Endodermal cell (in vitro differentiated cells): ENCODE measurements around the gene ZNF619. TPM values are rescaled to one million over a fixed set of nuclear protein-coding genes. Genes with fewer than 3 reads are reported as not detected.

Experiments
- DNase-seq: peaks from one replicate; pipeline ENCODE4 v3.0.0-alpha.2; 2017
- H3K27ac ChIP-seq: 2 replicates; pipeline ENCODE4 v1.5.1; 2013; ENCODE audit warnings: mild to moderate bottlenecking, low read depth, low read length, moderate library complexity
- H3K27me3 ChIP-seq: 2 replicates; pipeline ENCODE4 v1.6.1; 2013; ENCODE audit warnings: mild to moderate bottlenecking, low read length, moderate library complexity; ENCODE audit not compliant: insufficient read depth, control insufficient read depth, poor library complexity, severe bottlenecking
- H3K36me3 ChIP-seq: 2 replicates; pipeline ENCODE4 v1.7.0; 2013; ENCODE audit warnings: mild to moderate bottlenecking, low read length, moderate library complexity; ENCODE audit not compliant: control insufficient read depth, insufficient read depth
- H3K4me1 ChIP-seq: one replicate; pipeline ENCODE4 v1.7.0; 2013; ENCODE audit warnings: low read length; ENCODE audit not compliant: control insufficient read depth, insufficient read depth
- H3K4me3 ChIP-seq: 2 replicates; pipeline ENCODE4 v1.5.1; 2013; ENCODE audit warnings: mild to moderate bottlenecking, low read length, moderate library complexity
- H3K9ac ChIP-seq: 2 replicates; pipeline ENCODE4 v1.6.1; 2013; ENCODE audit warnings: mild to moderate bottlenecking, low read length, moderate library complexity; ENCODE audit not compliant: poor library complexity, severe bottlenecking; ENCODE audit errors: extremely low read depth
- H3K9me3 ChIP-seq: 2 replicates; pipeline ENCODE4 v1.6.1; 2013; ENCODE audit warnings: mild to moderate bottlenecking, low read length, moderate library complexity; ENCODE audit not compliant: control insufficient read depth
- H3K27ac Mint-ChIP-seq: 2 replicates; pipeline ENCODE4 v1.8.0; 2020; ENCODE audit warnings: mixed read lengths
- H3K27me3 Mint-ChIP-seq: 2 replicates; pipeline ENCODE4 v1.8.0; 2021; ENCODE audit warnings: mild to moderate bottlenecking, mixed read lengths; ENCODE audit not compliant: insufficient read depth
- H3K36me3 Mint-ChIP-seq: 2 replicates; pipeline ENCODE4 v1.8.0; 2020; ENCODE audit warnings: low read depth, mixed read lengths
- H3K4me1 Mint-ChIP-seq: 2 replicates; pipeline ENCODE4 v1.8.0; 2020; ENCODE audit warnings: mixed read lengths
- H3K4me3 Mint-ChIP-seq: 2 replicates; pipeline ENCODE4 v1.8.0; 2020; ENCODE audit warnings: mild to moderate bottlenecking, moderate library complexity, mixed read lengths
- H3K9me3 Mint-ChIP-seq: 2 replicates; pipeline ENCODE4 v1.8.0; 2020; ENCODE audit warnings: mild to moderate bottlenecking, mixed read lengths
- CTCF ChIP-seq: fragments of 200-600 bp; sonication (generic); conservative IDR thresholded peaks from 2 replicates; pipeline ENCODE4 v1.5.0; 2021; ENCODE audit warnings: antibody characterized with exemption, mild to moderate bottlenecking
- total RNA-seq, 2 donors: library from RNA; stranded (reverse); fragmentation: NEBNext Ultra II Directional in 1 of 2; extraction: Animal tissue kit (Norgen Biotek cat#: 25700) in 1 of 2; gene quantifications; 2 replicates in 1 of 2; 3 replicates in 1 of 2; pipeline ENCODE4 v1.2.1, GENCODE V29; 2021

The ZNF619 gene
- total RNA-seq, 2 donors from 2014 or later, result 6.9 to 13.7 TPM

- H3K4me3 ChIP-seq, result no peak overlapping the region
- no peaks in the 10 kb centered on the region for H3K27me3 Mint-ChIP-seq
- H3K4me1 Mint-ChIP-seq, result no peaks in the 10 kb centered on the region
- no peak for DNase-seq
- H3K9me3 Mint-ChIP-seq, result peaks cover 70% of the 10 kb centered on the region
- H3K9me3 ChIP-seq, result peaks cover 56% of the 10 kb centered on the region
- H3K27ac Mint-ChIP-seq, result no peak overlapping the region
- H3K4me3 Mint-ChIP-seq, result no peak overlapping the region
- H3K27ac ChIP-seq, result no peak overlapping the region
- H3K4me1 ChIP-seq, result no peaks in the 10 kb centered on the region
- no peak for TF ChIP-seq CTCF
- no peak overlapping the region for H3K9ac ChIP-seq
- peaks cover 87% of the 10 kb centered on the region for H3K36me3 ChIP-seq
- no peaks in the 10 kb centered on the region for H3K27me3 ChIP-seq
- H3K36me3 Mint-ChIP-seq, result peaks cover 95% of the 10 kb centered on the region
These were observed 57.4 kb downstream of the ZNF619 start for GRCh38 chr3:40534283-40534682.

Other genes with a start within 250 kb of the ZNF619 start
- gene EIF1B, start 167.4 kb upstream of the ZNF619 start, total RNA-seq, result 10 to 100 TPM; 67.4 to 83.8 TPM
- gene ENTPD3, start 89.9 kb upstream of the ZNF619 start, total RNA-seq, result under 1 TPM; 0.22 to 0.37 TPM
- gene RPL14, start 19.8 kb upstream of the ZNF619 start, total RNA-seq, result 1,000 to 10,000 TPM; 1,691 to 2,241 TPM
- 10 to 100 TPM; 17.0 to 19.3 TPM for gene ZNF620, start 28.9 kb downstream of the ZNF619 start, total RNA-seq
- 10 to 100 TPM; 21.3 to 32.1 TPM for gene ZNF621, start 47.8 kb downstream of the ZNF619 start, total RNA-seq